Naive thymus-derived CD8-positive, alpha-beta T cell (primary cell): ENCODE results near the gene EVL. TPM values are rescaled to one million over a fixed set of nuclear protein-coding genes. Genes with fewer than 3 reads are reported as not detected.

Source experiments
- ATAC-seq, 2 donors: fragments of 150-1000 bp; cut with Tn5 transposase in 1 of 2; sonication (Bioruptor Pico), chemical (Tn5 transposase) in 1 of 2; 1 replicate in 1 of 2; 2 replicates in 1 of 2; pipeline ENCODE4 v1.10.0; 2021; ENCODE audit warnings: mild to moderate bottlenecking in 2 of 2, moderate library complexity in 2 of 2
- POLR2A ChIA-PET: fragments of 350-600 bp; sonication (Branson Sonifier 250); formaldehyde crosslinking; loops from one replicate; lab custom pipeline; 2021; ENCODE audit warnings: antibody characterized with exemption; lab: Charles Lee
- DNase-seq, 10 donors: peaks; one replicate each; pipeline versions ENCODE4 v3.0.0 to v3.0.0-alpha.2; 2020 to 2022
- H3K27ac Mint-ChIP-seq, 10 donors: one replicate each; pipeline ENCODE4 v1.8.0; 2020 to 2022; ENCODE audit warnings: mild to moderate bottlenecking in 10 of 10, mixed read lengths in 10 of 10, moderate library complexity in 4 of 10, inconsistent platforms in 1 of 10
- H3K27me3 Mint-ChIP-seq, 5 donors: one replicate each; pipeline ENCODE4 v1.8.0; 2021 to 2022; ENCODE audit warnings: mixed read lengths in 5 of 5
- H3K36me3 Mint-ChIP-seq, 3 donors: one replicate each; pipeline ENCODE4 v1.8.0; 2020 to 2022; ENCODE audit warnings: mixed read lengths in 3 of 3, mild to moderate bottlenecking in 2 of 3, inconsistent platforms in 1 of 3
- H3K4me1 Mint-ChIP-seq, 4 donors: one replicate each; pipeline ENCODE4 v1.8.0; 2021 to 2022; ENCODE audit warnings: mixed read lengths in 4 of 4
- H3K4me3 Mint-ChIP-seq, 10 donors: one replicate each; pipeline ENCODE4 v1.8.0; 2020 to 2022; ENCODE audit warnings: mild to moderate bottlenecking in 10 of 10, mixed read lengths in 10 of 10, moderate library complexity in 6 of 10, inconsistent platforms in 1 of 10
- H3K9me3 Mint-ChIP-seq, 9 donors: one replicate each; pipeline ENCODE4 v1.8.0; 2020 to 2022; ENCODE audit warnings: mixed read lengths in 9 of 9, mild to moderate bottlenecking in 3 of 9, inconsistent platforms in 1 of 9, moderate library complexity in 1 of 9
- polyA plus RNA-seq, 3 donors: library from polyadenylated mRNA; unstranded; fragments of 300-500 nt; fragmentation: Illumina TruSeq; gene quantifications; one replicate each; pipeline ENCODE4 v1.2.3, GENCODE V29; 2021
- total RNA-seq, 8 experiments: library from RNA in 2 of 8; stranded (reverse) in 2 of 8; gene quantifications; one replicate each; pipeline ENCODE4 v1.2.3 and lab custom pipeline; 2021 to 2026

The EVL gene
- total and polyA plus RNA-seq, 5 experiments from 2014 or later, result 111 to 1,493 (median 153) TPM

DNA sequence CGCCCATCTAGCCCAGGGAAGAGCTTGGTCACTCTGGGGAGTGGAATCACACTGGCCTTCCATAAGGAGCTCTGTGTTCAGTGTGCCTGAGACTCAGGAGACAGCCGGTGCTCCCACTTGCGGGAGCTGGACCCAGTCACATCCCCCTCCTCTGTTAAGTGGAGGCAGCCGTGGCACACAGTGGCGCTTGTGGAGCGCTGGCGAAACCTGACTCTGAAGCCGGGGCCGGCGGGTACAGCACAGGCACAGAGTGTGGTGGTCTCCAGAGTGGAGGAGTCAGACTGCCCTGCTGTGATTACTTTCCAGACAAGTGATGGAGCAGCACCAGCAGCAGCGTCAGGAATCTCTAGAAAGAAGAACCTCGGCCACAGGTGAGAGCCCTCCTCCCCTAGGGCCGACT, 61.2 kb downstream of the EVL start:
- POLR2A ChIA-PET, result interaction anchor here (1.4 to 1.7 kb wide), 2 partner anchors 9 to 12 kb away, joined by 4 to 5 read pairs; no protein-coding TSS in a partner anchor
- H3K9me3 Mint-ChIP-seq, result no peaks in the 10 kb centered on the region
- DNase-seq (no peak), ATAC-seq (no peak)
- no peak overlapping the region for H3K4me3 Mint-ChIP-seq
- H3K4me1 Mint-ChIP-seq, result peaks cover 4 to 20% (median 15%) of the 10 kb centered on the region in 4 donors
- H3K27ac Mint-ChIP-seq, result peak overlapping the region in 2 of 10 donors; percentile 48 to 53
- no peaks in the 10 kb centered on the region for H3K27me3 Mint-ChIP-seq
- H3K36me3 Mint-ChIP-seq, result peaks cover 0 to 84% (median 20%) of the 10 kb centered on the region in 3 donors

GRCh38 chr14:100127853-100128455, 62.7 kb downstream of the EVL start:
- POLR2A ChIA-PET, result interaction anchor here (0.6 to 1.5 kb wide), 8 partner anchors 11 to 63 kb away, joined by 3 to 4 read pairs (median 3); partner anchors contain the start of gene EVL
- Mint-ChIP-seq H3K27me3 (no peaks in the 10 kb centered on the region), H3K4me1 (peaks cover 2 to 20% (median 13%) of the 10 kb centered on the region in 4 donors), H3K27ac (peak overlapping the region in 6 of 10 donors; percentile 59 to 91 (median 73)), H3K9me3 (no peaks in the 10 kb centered on the region), H3K4me3 (no peak overlapping the region), H3K36me3 (peaks cover 0 to 91% (median 20%) of the 10 kb centered on the region in 3 donors)
- ATAC-seq, result no peak
- no peak for DNase-seq

GRCh38 chr14:100128688-100129087, 63.5 kb downstream of the EVL start:
- H3K27me3 Mint-ChIP-seq, result no peaks in the 10 kb centered on the region
- POLR2A ChIA-PET, result interaction anchor here (0.6 to 1.5 kb wide), 5 partner anchors 12 to 64 kb away, joined by 3 to 4 read pairs (median 3); partner anchors contain the start of gene EVL
- H3K4me1 Mint-ChIP-seq, result peaks cover 0 to 25% (median 12%) of the 10 kb centered on the region in 4 donors
- H3K36me3 Mint-ChIP-seq, result peaks cover 0 to 91% (median 22%) of the 10 kb centered on the region in 3 donors
- ATAC-seq (no peak), DNase-seq (no peak)
- no peak overlapping the region for H3K4me3 Mint-ChIP-seq
- H3K9me3 Mint-ChIP-seq, result no peaks in the 10 kb centered on the region
- peak overlapping the region in 4 of 10 donors; percentile 18 to 48 (median 33) for H3K27ac Mint-ChIP-seq

- H3K27me3 Mint-ChIP-seq, result no peaks in the 10 kb centered on the region
- DNase-seq (no peak), ATAC-seq (no peak)
- POLR2A ChIA-PET, result interaction anchor here (0.8 to 1.5 kb wide), 5 partner anchors 12 to 64 kb away, joined by 3 to 4 read pairs (median 3); partner anchors contain the start of gene EVL
- H3K4me3 Mint-ChIP-seq, result no peak overlapping the region
- peaks cover 0 to 30% (median 15%) of the 10 kb centered on the region in 4 donors for H3K4me1 Mint-ChIP-seq
- peaks cover 0 to 92% (median 24%) of the 10 kb centered on the region in 3 donors for H3K36me3 Mint-ChIP-seq
- no peaks in the 10 kb centered on the region for H3K9me3 Mint-ChIP-seq
- H3K27ac Mint-ChIP-seq, result peak overlapping the region in 4 of 10 donors; percentile 46 to 59 (median 50)
Observed at GRCh38 chr14:100129161-100129589, 64.0 kb downstream of the EVL start.

DNA sequence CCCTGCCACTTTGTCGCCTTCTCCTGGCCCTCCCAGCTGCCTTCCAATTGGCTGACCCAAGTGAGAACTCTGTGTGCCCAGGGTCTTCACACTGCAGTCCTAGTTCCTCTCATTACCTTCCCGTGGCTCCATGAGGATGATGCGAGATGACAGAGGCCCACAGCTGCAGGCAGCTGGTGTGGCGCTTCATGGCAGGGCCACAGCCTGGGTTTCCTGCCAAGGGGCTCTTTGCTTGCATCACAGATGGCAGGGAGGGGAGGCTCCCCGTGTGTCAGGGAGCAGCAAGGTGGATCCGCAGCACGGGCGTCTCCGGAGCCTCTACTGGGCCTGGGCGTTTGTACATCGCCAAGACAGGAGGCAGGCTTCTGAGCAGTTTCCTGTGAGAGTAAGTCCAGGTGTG, 65.3 kb downstream of the EVL start:
- H3K36me3 Mint-ChIP-seq, result peaks cover 0 to 92% (median 26%) of the 10 kb centered on the region in 3 donors
- peak overlapping the region in 9 of 10 donors; percentile 7 to 91 (median 41) for H3K27ac Mint-ChIP-seq
- DNase-seq, result no peak
- no peak overlapping the region for H3K4me3 Mint-ChIP-seq
- H3K27me3 Mint-ChIP-seq, result no peaks in the 10 kb centered on the region
- H3K9me3 Mint-ChIP-seq, result no peaks in the 10 kb centered on the region
- H3K4me1 Mint-ChIP-seq, result peaks cover 0 to 24% (median 14%) of the 10 kb centered on the region in 4 donors
- POLR2A ChIA-PET, result interaction anchor here (1.0 to 1.5 kb wide), 3 partner anchors 17 to 65 kb away, joined by 3 to 4 read pairs (median 3); partner anchors contain the start of gene EVL
- ATAC-seq, result no peak

DNA sequence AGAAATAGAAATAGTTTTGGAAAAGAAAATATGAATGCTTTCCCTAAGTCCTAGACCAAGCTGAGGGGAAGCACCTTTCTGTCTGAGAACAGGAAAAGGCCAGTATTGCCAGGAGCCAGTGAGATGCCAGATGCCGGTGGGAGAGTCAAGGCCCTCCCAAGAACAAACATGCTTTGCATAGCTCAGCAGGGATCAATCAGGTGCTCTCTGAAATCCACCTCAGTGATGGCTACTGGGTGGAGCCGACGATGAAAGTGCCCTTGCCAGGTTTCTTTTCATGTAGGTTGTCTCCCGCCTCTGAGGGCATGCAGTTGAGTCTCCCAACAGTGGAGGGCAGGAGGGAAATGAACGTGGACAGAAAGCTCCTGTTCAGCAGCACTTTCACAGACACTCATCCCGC, 66.0 kb downstream of the EVL start:
- Mint-ChIP-seq H3K27ac (peak overlapping the region; percentile 44 to 91 (median 76)), H3K9me3 (no peaks in the 10 kb centered on the region), H3K4me3 (no peak overlapping the region), H3K4me1 (peaks cover 0 to 28% (median 15%) of the 10 kb centered on the region in 4 donors), H3K36me3 (peaks cover 0 to 92% (median 29%) of the 10 kb centered on the region in 3 donors), H3K27me3 (no peaks in the 10 kb centered on the region)
- POLR2A ChIA-PET, result interaction anchor here (1.3 to 1.5 kb wide), 4 partner anchors 10 to 66 kb away, joined by 3 to 4 read pairs (median 4); partner anchors contain the start of gene EVL
- ATAC-seq (no peak), DNase-seq (no peak)

- Mint-ChIP-seq H3K36me3 (peaks cover 0 to 92% (median 31%) of the 10 kb centered on the region in 3 donors), H3K27me3 (no peaks in the 10 kb centered on the region), H3K27ac (peak overlapping the region in 6 of 10 donors; percentile 36 to 87 (median 52)), H3K9me3 (no peaks in the 10 kb centered on the region), H3K4me3 (no peak overlapping the region), H3K4me1 (peaks cover 0 to 27% (median 19%) of the 10 kb centered on the region in 4 donors)
- DNase-seq (no peak), ATAC-seq (no peak)
- POLR2A ChIA-PET, result interaction anchor here (1.0 to 1.5 kb wide), 8 partner anchors 8 to 67 kb away, joined by 3 to 4 read pairs (median 4); partner anchors contain the start of gene EVL
Observed at GRCh38 chr14:100132161-100132902, 67.1 kb downstream of the EVL start.

- Mint-ChIP-seq H3K27me3 (no peaks in the 10 kb centered on the region), H3K36me3 (peaks cover 0 to 91% (median 32%) of the 10 kb centered on the region in 3 donors), H3K4me1 (peaks cover 0 to 27% (median 15%) of the 10 kb centered on the region in 4 donors), H3K9me3 (no peaks in the 10 kb centered on the region), H3K27ac (peak overlapping the region in 6 of 10 donors; percentile 10 to 84 (median 62)), H3K4me3 (no peak overlapping the region)
- no peak for DNase-seq
- ATAC-seq, result no peak
- POLR2A ChIA-PET, result interaction anchor here (0.7 to 2.1 kb wide), 6 partner anchors 8 to 61 kb away, joined by 3 to 5 read pairs (median 4); no protein-coding TSS in a partner anchor
Observed at GRCh38 chr14:100132903-100133510, 67.8 kb downstream of the EVL start.

GRCh38 chr14:100134586-100134985, 69.4 kb downstream of the EVL start:
- ATAC-seq, result no peak
- Mint-ChIP-seq H3K9me3 (no peaks in the 10 kb centered on the region), H3K27ac (peak overlapping the region in 6 of 10 donors; percentile 11 to 84 (median 39)), H3K4me3 (no peak overlapping the region), H3K4me1 (peaks cover 1 to 38% (median 21%) of the 10 kb centered on the region in 4 donors), H3K36me3 (peaks cover 0 to 98% (median 27%) of the 10 kb centered on the region in 3 donors), H3K27me3 (no peaks in the 10 kb centered on the region)
- POLR2A ChIA-PET, result interaction anchor here (0.9 to 2.1 kb wide), 4 partner anchors 10 to 26 kb away, joined by 3 to 6 read pairs (median 4); no protein-coding TSS in a partner anchor
- no peak for DNase-seq

DNA sequence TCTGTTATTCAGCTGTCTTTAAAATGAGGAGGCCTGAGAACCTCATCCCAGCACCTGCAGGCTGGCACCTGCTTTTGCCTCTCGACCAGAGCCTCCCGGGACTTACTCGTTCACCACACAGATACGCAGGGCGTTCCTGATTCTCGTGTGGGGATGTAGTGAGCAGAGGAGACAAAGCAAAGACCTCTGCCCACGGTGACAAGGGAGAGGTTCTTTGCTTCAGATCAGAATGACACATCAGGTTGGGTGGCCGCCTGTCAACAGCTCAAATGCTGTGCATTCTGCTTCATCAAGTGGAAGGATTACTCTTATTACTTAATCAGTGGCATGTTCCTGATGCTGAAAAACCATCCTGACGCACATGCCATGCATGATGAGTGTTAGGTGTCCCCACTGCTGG, 69.9 kb downstream of the EVL start:
- peak overlapping the region in 1 of 10 donors; percentile 20 for H3K4me3 Mint-ChIP-seq
- peaks cover 3 to 39% (median 21%) of the 10 kb centered on the region in 4 donors for H3K4me1 Mint-ChIP-seq
- H3K9me3 Mint-ChIP-seq, result no peaks in the 10 kb centered on the region
- ATAC-seq (no peak), DNase-seq (no peak)
- peak overlapping the region in 9 of 10 donors; percentile 10 to 86 (median 64) for H3K27ac Mint-ChIP-seq
- peaks cover 0 to 98% (median 25%) of the 10 kb centered on the region in 3 donors for H3K36me3 Mint-ChIP-seq
- POLR2A ChIA-PET, result interaction anchor here (0.9 to 2.1 kb wide), 3 partner anchors 10 to 26 kb away, joined by 3 to 6 read pairs (median 5); no protein-coding TSS in a partner anchor
- H3K27me3 Mint-ChIP-seq, result no peaks in the 10 kb centered on the region

- H3K36me3 Mint-ChIP-seq, result peaks cover 0 to 98% (median 22%) of the 10 kb centered on the region in 3 donors
- DNase-seq, result no peak
Observed at GRCh38 chr14:100135784-100136183, 70.6 kb downstream of the EVL start.

More at GRCh38 chr14:100135784-100136183, 70.6 kb downstream of the EVL start:
- Mint-ChIP-seq H3K4me1 (peaks cover 3 to 42% (median 19%) of the 10 kb centered on the region in 4 donors), H3K4me3 (no peak overlapping the region), H3K27me3 (no peaks in the 10 kb centered on the region), H3K27ac (peak overlapping the region in 8 of 10 donors; percentile 29 to 80 (median 60)), H3K9me3 (no peaks in the 10 kb centered on the region)
- ATAC-seq, result no peak
- POLR2A ChIA-PET, result interaction anchor here (0.6 to 1.0 kb wide), 2 partner anchors 11 to 18 kb away, joined by 3 read pairs; no protein-coding TSS in a partner anchor
